ENCODE data around the gene GLIS1.

GLIS1 gene

DNA sequence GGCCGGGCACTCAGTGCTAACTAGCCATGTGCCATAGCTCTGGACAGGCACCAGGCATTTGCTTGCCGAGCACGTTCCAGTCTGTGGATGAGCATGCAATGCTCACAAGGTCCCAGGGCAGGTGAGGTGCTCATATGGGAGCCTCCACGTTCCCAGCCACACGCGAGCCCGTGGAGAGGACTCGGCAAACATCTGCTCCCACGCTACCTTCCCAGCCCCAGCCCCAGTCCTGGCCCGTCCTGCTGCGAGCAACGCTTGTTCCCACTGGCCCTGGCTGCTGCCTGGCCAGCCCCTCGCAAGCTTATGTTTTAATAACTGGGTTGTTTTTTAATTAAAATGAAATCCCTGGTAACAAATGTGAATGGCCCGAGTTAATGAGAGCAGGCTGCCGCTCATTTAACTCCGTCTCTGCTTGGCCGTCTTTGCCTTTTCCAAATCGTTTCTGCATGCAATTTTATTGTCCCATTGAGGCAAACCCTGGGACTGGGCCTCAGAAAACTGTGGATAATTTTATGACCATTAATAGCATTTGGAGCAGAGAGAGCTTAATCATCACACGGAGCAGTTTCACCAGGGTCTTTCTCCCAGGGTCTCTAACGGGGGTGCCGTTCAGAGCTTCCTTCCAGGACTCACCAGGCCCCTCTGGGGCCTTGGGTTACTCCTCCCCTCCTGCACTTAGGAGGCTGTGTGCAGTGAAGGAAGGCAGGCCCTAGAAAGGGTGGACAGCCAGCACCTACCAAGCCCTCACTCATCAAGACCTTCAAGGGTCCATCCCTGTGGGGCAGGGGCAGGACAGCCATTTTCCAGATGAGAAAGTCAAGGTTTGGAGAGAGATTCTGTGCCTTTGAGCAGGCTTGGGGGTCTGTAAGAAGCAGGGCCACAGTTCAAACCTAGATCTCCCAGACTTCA, 136.8 kb downstream of the GLIS1 start:
- H3K79me2 ChIP-seq (ENCODE audit: control insufficient read depth, low read length) = no peaks in the 10 kb centered on the region
- H3K27ac ChIP-seq (ENCODE audit: low read depth, low read length) = no peak overlapping the region
- no peaks in the 10 kb centered on the region for H3K9me3 ChIP-seq (ENCODE audit: control insufficient read depth, insufficient read depth, low read length)
- H3K4me3 ChIP-seq (ENCODE audit: low read length) = no peak overlapping the region
- no peak for TF ChIP-seq EZH2phosphoT487 (IDR thresholded peaks at IDR 0.05; ENCODE audit: borderline replicate concordance, low read length)
- TF ChIP-seq, protein P1, sequence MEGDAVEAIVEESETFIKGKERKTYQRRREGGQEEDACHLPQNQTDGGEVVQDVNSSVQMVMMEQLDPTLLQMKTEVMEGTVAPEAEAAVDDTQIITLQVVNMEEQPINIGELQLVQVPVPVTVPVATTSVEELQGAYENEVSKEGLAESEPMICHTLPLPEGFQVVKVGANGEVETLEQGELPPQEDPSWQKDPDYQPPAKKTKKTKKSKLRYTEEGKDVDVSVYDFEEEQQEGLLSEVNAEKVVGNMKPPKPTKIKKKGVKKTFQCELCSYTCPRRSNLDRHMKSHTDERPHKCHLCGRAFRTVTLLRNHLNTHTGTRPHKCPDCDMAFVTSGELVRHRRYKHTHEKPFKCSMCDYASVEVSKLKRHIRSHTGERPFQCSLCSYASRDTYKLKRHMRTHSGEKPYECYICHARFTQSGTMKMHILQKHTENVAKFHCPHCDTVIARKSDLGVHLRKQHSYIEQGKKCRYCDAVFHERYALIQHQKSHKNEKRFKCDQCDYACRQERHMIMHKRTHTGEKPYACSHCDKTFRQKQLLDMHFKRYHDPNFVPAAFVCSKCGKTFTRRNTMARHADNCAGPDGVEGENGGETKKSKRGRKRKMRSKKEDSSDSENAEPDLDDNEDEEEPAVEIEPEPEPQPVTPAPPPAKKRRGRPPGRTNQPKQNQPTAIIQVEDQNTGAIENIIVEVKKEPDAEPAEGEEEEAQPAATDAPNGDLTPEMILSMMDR (IDR thresholded peaks at IDR 0.05; ENCODE audit: low read depth, low read length, poor library complexity, severe bottlenecking) = no peak
- no peaks in the 10 kb centered on the region for H4K20me1 ChIP-seq (ENCODE audit: control insufficient read depth, insufficient read depth, low read depth, low read length)
- no peaks in the 10 kb centered on the region for H3K4me1 ChIP-seq (ENCODE audit: control insufficient read depth, low read length)
- no peaks in the 10 kb centered on the region for H3K36me3 ChIP-seq (ENCODE audit: control insufficient read depth, low read length)
- H3K27me3 ChIP-seq (ENCODE audit: control insufficient read depth, low read length) = no peaks in the 10 kb centered on the region
- no peaks in the 10 kb centered on the region for H3K9me2 ChIP-seq (replicated peaks; ENCODE audit: control insufficient read depth, low read length)
- no peak overlapping the region for H3K4me2 ChIP-seq (ENCODE audit: low read length)
- H3F3A ChIP-seq (ENCODE audit: control insufficient read depth, insufficient read depth) = no peaks in the 10 kb centered on the region

DNA sequence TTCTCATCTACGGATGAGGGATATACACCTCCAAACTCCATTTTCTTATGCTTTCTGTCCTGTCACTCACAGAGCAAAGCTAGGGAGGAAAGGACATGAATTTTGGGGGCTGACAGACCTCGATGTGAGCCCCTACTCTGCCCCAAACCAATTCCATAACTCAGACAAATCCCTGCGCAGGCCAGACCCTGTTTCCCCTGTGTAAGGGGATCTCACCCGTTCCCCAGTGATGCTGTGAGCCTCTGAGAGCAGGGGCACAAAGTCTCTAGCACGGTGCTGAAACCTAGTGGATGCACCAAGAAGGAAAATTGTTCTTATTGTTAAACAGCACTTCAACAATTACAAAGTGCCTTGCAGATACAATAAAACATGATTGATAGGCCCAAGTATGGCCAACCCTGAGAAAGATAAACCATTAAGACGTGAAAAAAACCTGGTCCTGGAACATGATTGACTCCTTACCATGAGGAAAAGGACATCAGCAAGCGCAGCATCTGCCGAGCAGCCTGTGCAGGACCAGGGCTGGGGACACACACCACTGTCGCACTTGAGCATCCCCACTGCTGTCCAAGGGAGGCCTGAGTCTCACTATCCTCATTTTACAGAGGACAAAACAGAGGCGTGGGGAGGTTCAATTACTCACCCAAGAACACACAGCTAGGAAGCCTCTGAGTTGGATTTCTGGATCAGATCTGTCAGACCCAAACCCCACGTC, 137.8 kb downstream of the GLIS1 start:
- Histone ChIP-seq H3K36me3 (ENCODE audit: control insufficient read depth, low read length) (no peaks in the 10 kb centered on the region), H3K79me2 (ENCODE audit: control insufficient read depth, low read length) (no peaks in the 10 kb centered on the region), H3K4me2 (ENCODE audit: low read length) (no peak overlapping the region), H3K4me3 (ENCODE audit: low read length) (no peak overlapping the region), H3F3A (ENCODE audit: control insufficient read depth, insufficient read depth) (no peaks in the 10 kb centered on the region), H4K20me1 (ENCODE audit: control insufficient read depth, insufficient read depth, low read depth, low read length) (no peaks in the 10 kb centered on the region), H3K27me3 (ENCODE audit: control insufficient read depth, low read length) (no peaks in the 10 kb centered on the region), H3K4me1 (ENCODE audit: control insufficient read depth, low read length) (no peaks in the 10 kb centered on the region), H3K27ac (ENCODE audit: low read depth, low read length) (no peak overlapping the region), H3K9me3 (ENCODE audit: control insufficient read depth, insufficient read depth, low read length) (no peaks in the 10 kb centered on the region), H3K9me2 (replicated peaks; ENCODE audit: control insufficient read depth, low read length) (no peaks in the 10 kb centered on the region)
- TF ChIP-seq, protein P1 (IDR thresholded peaks at IDR 0.05; ENCODE audit: low read depth, low read length, poor library complexity, severe bottlenecking) = no peak
- no peak for TF ChIP-seq EZH2phosphoT487 (IDR thresholded peaks at IDR 0.05; ENCODE audit: borderline replicate concordance, low read length)

GRCh38 chr1:53600561-53600960, 138.4 kb downstream of the GLIS1 start:
- H3K4me2 ChIP-seq (ENCODE audit: low read length) = no peak overlapping the region
- H3K79me2 ChIP-seq (ENCODE audit: control insufficient read depth, low read length) = no peaks in the 10 kb centered on the region
- TF ChIP-seq, protein P1 (IDR thresholded peaks at IDR 0.05; ENCODE audit: low read depth, low read length, poor library complexity, severe bottlenecking) = no peak
- no peak for TF ChIP-seq EZH2phosphoT487 (IDR thresholded peaks at IDR 0.05; ENCODE audit: borderline replicate concordance, low read length)
- no peaks in the 10 kb centered on the region for H3K4me1 ChIP-seq (ENCODE audit: control insufficient read depth, low read length)
- no peak overlapping the region for H3K4me3 ChIP-seq (ENCODE audit: low read length)
- H3K9me2 ChIP-seq (replicated peaks; ENCODE audit: control insufficient read depth, low read length) = no peaks in the 10 kb centered on the region
- no peak overlapping the region for H3K27ac ChIP-seq (ENCODE audit: low read depth, low read length)
- no peaks in the 10 kb centered on the region for H4K20me1 ChIP-seq (ENCODE audit: control insufficient read depth, insufficient read depth, low read depth, low read length)
- no peaks in the 10 kb centered on the region for H3K9me3 ChIP-seq (ENCODE audit: control insufficient read depth, insufficient read depth, low read length)
- H3K27me3 ChIP-seq (ENCODE audit: control insufficient read depth, low read length) = no peaks in the 10 kb centered on the region
- no peaks in the 10 kb centered on the region for H3K36me3 ChIP-seq (ENCODE audit: control insufficient read depth, low read length)
- H3F3A ChIP-seq (ENCODE audit: control insufficient read depth, insufficient read depth) = no peaks in the 10 kb centered on the region

Data from DOHH2 (cell line).